ENCODE measurements around the gene AQP3. TPM values are rescaled to one million over a fixed set of nuclear protein-coding genes. Genes with fewer than 3 reads are reported as not detected.
A peak's percentile ranks its signal among the peaks of the same experiment; 100 is the strongest.

Gene AQP3
- total and polyA plus RNA-seq, 2 of the 13 experiments (the other 11 are each of a cell fraction or from before 2014, with no cell fraction given), result 1.4 to 5.5 TPM

DNA sequence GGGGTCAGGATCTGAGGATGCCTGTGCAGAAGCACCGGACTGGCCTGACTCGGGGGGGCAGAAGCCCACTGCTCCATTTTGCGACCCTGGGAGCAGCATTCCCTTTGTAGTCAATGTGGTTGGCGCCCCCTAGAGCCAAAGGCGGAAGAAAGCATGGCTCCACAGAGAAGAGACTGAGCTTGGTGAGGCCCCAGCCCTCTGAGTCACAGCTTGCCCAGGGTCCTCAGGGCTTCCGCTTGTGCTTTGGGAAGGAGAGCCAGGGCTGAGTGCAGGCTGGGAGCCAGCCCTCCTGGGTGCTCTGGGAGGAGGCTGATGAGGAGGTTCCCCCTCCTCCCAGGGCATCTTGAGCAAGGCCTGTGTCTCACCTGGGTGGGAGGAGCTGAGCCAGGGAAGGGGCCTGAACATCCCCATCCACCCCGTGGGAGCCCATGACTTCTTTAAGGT is 5.5 kb upstream of the AQP3 start (continued):
- TF ChIP-seq ARNTL (CRISPR knock-in tag; IDR thresholded peaks at IDR 0.05) (no peak), ZNF605 (CRISPR knock-in tag; IDR thresholded peaks at IDR 0.05) (0 out of 2 replicates have a peak, but pooled peaks have one; percentile 30), ZIK1 (CRISPR knock-in tag; IDR thresholded peaks at IDR 0.05; ENCODE audit: borderline replicate concordance, low read depth) (no peak), TARDBP (CRISPR knock-in tag; IDR thresholded peaks at IDR 0.05) (no peak), RELA (CRISPR knock-in tag; IDR thresholded peaks at IDR 0.05) (no peak), ZSCAN12 (CRISPR knock-in tag; IDR thresholded peaks at IDR 0.05) (no peak), SYNCRIP (IDR thresholded peaks at IDR 0.05; ENCODE audit: insufficient read depth, low read depth, low read length) (no peak), ZSCAN9 (CRISPR knock-in tag; IDR thresholded peaks at IDR 0.05; ENCODE audit: borderline replicate concordance) (no peak), HOXA7 (CRISPR knock-in tag; IDR thresholded peaks at IDR 0.05) (no peak), NCOA5 (CRISPR knock-in tag; IDR thresholded peaks at IDR 0.05) (no peak), KAT8 (CRISPR knock-in tag; IDR thresholded peaks at IDR 0.05) (peak; percentile 51), ZNF737 (CRISPR knock-in tag; IDR thresholded peaks at IDR 0.05; ENCODE audit: borderline replicate concordance) (no peak), ZNF883 (CRISPR knock-in tag; IDR thresholded peaks at IDR 0.05; ENCODE audit: not compliant biosample characterization) (no peak), MXI1 (IDR thresholded peaks at IDR 0.05; ENCODE audit: borderline replicate concordance, low read depth, low read length) (no peak; the same call in 2 of the 3 replicates), ELF1 (CRISPR knock-in tag; IDR thresholded peaks at IDR 0.05) (peak; percentile 63), ZNF180 (CRISPR knock-in tag; IDR thresholded peaks at IDR 0.05; ENCODE audit: borderline replicate concordance, low read depth) (no peak), SUZ12 (IDR thresholded peaks at IDR 0.05; ENCODE audit: low read depth, low read length) (no peak), ZNF121 (CRISPR knock-in tag; IDR thresholded peaks at IDR 0.05) (no peak), TCF12 (IDR thresholded peaks at IDR 0.05) (no peak), TCF12 (CRISPR knock-in tag; IDR thresholded peaks at IDR 0.05) (no peak), TMF1 (CRISPR knock-in tag; IDR thresholded peaks at IDR 0.05; ENCODE audit: low read depth) (no peak), ZSCAN25 (CRISPR knock-in tag; IDR thresholded peaks at IDR 0.05) (peak; percentile 95), SIN3B (IDR thresholded peaks at IDR 0.05; ENCODE audit: low read length) (no peak)
- TF ChIP-seq, protein P1, sequence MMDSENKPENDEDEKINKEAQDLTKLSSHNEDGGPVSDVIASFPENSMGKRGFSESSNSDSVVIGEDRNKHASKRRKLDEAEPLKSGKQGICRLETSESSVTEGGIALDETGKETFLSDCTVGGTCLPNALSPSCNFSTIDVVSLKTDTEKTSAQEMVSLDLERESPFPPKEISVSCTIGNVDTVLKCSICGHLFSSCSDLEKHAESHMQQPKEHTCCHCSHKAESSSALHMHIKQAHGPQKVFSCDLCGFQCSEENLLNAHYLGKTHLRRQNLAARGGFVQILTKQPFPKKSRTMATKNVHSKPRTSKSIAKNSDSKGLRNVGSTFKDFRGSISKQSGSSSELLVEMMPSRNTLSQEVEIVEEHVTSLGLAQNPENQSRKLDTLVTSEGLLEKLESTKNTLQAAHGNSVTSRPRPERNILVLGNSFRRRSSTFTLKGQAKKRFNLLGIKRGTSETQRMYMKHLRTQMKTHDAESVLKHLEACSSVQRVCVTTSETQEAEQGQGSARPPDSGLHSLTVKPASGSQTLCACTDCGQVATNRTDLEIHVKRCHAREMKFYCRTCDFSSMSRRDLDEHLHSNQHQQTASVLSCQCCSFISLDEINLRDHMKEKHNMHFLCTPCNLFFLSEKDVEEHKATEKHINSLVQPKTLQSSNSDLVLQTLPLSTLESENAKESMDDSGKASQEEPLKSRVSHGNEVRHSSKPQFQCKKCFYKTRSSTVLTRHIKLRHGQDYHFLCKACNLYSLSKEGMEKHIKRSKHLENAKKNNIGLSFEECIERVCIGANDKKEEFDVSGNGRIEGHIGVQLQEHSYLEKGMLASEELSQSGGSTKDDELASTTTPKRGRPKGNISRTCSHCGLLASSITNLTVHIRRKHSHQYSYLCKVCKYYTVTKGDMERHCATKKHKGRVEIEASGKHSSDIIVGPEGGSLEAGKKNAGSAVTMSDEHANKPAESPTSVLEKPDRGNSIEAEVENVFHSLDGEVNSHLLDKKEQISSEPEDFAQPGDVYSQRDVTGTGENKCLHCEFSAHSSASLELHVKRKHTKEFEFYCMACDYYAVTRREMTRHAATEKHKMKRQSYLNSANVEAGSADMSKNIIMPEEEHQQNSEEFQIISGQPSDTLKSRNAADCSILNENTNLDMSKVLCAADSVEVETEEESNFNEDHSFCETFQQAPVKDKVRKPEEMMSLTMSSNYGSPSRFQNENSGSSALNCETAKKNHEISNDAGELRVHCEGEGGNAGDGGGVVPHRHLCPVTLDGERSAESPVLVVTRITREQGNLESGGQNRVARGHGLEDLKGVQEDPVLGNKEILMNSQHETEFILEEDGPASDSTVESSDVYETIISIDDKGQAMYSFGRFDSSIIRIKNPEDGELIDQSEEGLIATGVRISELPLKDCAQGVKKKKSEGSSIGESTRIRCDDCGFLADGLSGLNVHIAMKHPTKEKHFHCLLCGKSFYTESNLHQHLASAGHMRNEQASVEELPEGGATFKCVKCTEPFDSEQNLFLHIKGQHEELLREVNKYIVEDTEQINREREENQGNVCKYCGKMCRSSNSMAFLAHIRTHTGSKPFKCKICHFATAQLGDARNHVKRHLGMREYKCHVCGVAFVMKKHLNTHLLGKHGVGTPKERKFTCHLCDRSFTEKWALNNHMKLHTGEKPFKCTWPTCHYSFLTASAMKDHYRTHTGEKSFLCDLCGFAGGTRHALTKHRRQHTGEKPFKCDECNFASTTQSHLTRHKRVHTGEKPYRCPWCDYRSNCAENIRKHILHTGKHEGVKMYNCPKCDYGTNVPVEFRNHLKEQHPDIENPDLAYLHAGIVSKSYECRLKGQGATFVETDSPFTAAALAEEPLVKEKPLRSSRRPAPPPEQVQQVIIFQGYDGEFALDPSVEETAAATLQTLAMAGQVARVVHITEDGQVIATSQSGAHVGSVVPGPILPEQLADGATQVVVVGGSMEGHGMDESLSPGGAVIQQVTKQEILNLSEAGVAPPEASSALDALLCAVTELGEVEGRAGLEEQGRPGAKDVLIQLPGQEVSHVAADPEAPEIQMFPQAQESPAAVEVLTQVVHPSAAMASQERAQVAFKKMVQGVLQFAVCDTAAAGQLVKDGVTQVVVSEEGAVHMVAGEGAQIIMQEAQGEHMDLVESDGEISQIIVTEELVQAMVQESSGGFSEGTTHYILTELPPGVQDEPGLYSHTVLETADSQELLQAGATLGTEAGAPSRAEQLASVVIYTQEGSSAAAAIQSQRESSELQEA (CRISPR knock-in tag; IDR thresholded peaks at IDR 0.05; ENCODE audit: not compliant biosample characterization), result no peak
- TF ChIP-seq, protein P2, sequence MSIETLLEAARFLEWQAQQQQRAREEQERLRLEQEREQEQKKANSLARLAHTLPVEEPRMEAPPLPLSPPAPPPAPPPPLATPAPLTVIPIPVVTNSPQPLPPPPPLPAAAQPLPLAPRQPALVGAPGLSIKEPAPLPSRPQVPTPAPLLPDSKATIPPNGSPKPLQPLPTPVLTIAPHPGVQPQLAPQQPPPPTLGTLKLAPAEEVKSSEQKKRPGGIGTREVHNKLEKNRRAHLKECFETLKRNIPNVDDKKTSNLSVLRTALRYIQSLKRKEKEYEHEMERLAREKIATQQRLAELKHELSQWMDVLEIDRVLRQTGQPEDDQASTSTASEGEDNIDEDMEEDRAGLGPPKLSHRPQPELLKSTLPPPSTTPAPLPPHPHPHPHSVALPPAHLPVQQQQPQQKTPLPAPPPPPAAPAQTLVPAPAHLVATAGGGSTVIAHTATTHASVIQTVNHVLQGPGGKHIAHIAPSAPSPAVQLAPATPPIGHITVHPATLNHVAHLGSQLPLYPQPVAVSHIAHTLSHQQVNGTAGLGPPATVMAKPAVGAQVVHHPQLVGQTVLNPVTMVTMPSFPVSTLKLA (IDR thresholded peaks at IDR 0.05), result no peak

Data from HepG2 (cell line).